HCT116 (cell line): Measurements from ENCODE around the gene KCNMB1. TPM values are rescaled to one million over a fixed set of nuclear protein-coding genes. Genes with fewer than 3 reads are reported as not detected.

Experiments
- ATAC-seq: fragments of 200-7000 bp; cut with Tn5 transposase; 2 replicates; pipeline ENCODE4 v1.9.1; 2020; ENCODE audit warnings: mild to moderate bottlenecking, moderate library complexity
- BruUV-seq: library from RNA; stranded (reverse); fragments of 400-500 nt; replicated peaks from 2 replicates; lab custom pipeline; 2021; lab: Mats Ljungman, UMichigan
- CTCF ChIA-PET: fragments of 300-600 bp; sonication (Branson Sonifier 250); formaldehyde crosslinking; loops from one replicate; lab custom pipeline; 2021; ENCODE audit warnings: antibody characterized with exemption; lab: Charles Lee
- POLR2A ChIA-PET: fragments of 300-600, 350-600 bp; sonication (Branson Sonifier 250); formaldehyde crosslinking; loops from one replicate; lab custom pipeline; 2021; ENCODE audit warnings: antibody characterized with exemption; lab: Charles Lee
- RAD21 ChIA-PET, 2 experiments: fragments of 300-600 bp; sonication (Branson Sonifier 250); formaldehyde crosslinking; loops; one replicate each; lab custom pipeline; 2023; ENCODE audit warnings: low total read pairs in 2 of 2; ENCODE audit not compliant: uncharacterized antibody in 2 of 2, unreplicated experiment in 2 of 2, low non-redundant PET in 1 of 2; lab: Charles Lee
- DNase-seq: peaks from one replicate; pipeline ENCODE4 v3.0.0-alpha.2; 2010; ENCODE audit warnings: low read depth, low spot score
- H2AFZ ChIP-seq: fragments of 200-600 bp; shearing (Covaris generic), sonication (generic); 2 replicates; pipeline ENCODE4 v1.6.1; 2017; ENCODE audit warnings: low read depth, mixed run types, mixed read lengths, antibody characterized with exemption, low read length; ENCODE audit not compliant: poor library complexity, severe bottlenecking
- H3K27ac ChIP-seq: 2 replicates; pipeline ENCODE4 v1.5.1; 2012; ENCODE audit warnings: low read depth, low read length
- H3K27me3 ChIP-seq: fragments of 200-600 bp; sonication (generic); 2 replicates; pipeline ENCODE4 v1.6.1; 2016; ENCODE audit warnings: mixed run types, low read length, mixed read lengths; ENCODE audit not compliant: insufficient read depth
- H3K36me3 ChIP-seq, 2 experiments: fragments of 200-500 bp in 1 of 2; fragments of 200-600 bp in 1 of 2; sonication (Bioruptor generic) in 1 of 2; sonication (generic) in 1 of 2; 2 replicates each; pipeline versions ENCODE4 v1.5.1 to v1.6.1; 2014 to 2016; ENCODE audit warnings: low read length in 2 of 2, inconsistent platforms in 1 of 2, mixed read lengths in 1 of 2, mixed run types in 1 of 2; ENCODE audit not compliant: insufficient read depth in 2 of 2, control insufficient read depth in 1 of 2
- H3K4me1 ChIP-seq, 2 experiments: fragments of 200-600 bp in 1 of 2; sonication (generic) in 1 of 2; 2 replicates each; pipeline versions ENCODE4 v1.5.1 to v1.6.1; 2012 to 2017; ENCODE audit warnings: low read length in 2 of 2, inconsistent platforms in 1 of 2, mild to moderate bottlenecking in 1 of 2, mixed read lengths in 1 of 2, mixed run types in 1 of 2, moderate library complexity in 1 of 2; ENCODE audit not compliant: insufficient read depth in 2 of 2, control insufficient read depth in 1 of 2
- H3K4me2 ChIP-seq: fragments of 200-600 bp; sonication (generic); 2 replicates; pipeline ENCODE4 v1.6.1; 2017; ENCODE audit warnings: mixed run types, low read length, mixed read lengths
- H3K4me3 ChIP-seq, 2 experiments: fragments of 200-600 bp in 1 of 2; sonication (generic) in 1 of 2; replicated peaks in 1 of 2; 2 replicates each; pipeline ENCODE4 v1.5.1; 2011 to 2016; ENCODE audit warnings: low read length in 2 of 2, control low read depth in 1 of 2, low read depth in 1 of 2, mild to moderate bottlenecking in 1 of 2, mixed read lengths in 1 of 2, mixed run types in 1 of 2
- H3K79me2 ChIP-seq: fragments of 200-600 bp; sonication (generic); 2 replicates; pipeline ENCODE4 v1.6.1; 2017; ENCODE audit warnings: mild to moderate bottlenecking, mixed run types, low read length, moderate library complexity, mixed read lengths; ENCODE audit not compliant: insufficient read depth
- H3K9ac ChIP-seq: fragments of 200-600 bp; sonication (generic); 2 replicates; pipeline ENCODE4 v1.6.1; 2016; ENCODE audit warnings: low read length, mixed read lengths
- H3K9me2 ChIP-seq: fragments of 200-600 bp; sonication (generic), shearing (Covaris generic); 2 replicates; pipeline ENCODE4 v1.6.1; 2017; ENCODE audit warnings: mixed run types, mild to moderate bottlenecking, moderate library complexity; ENCODE audit not compliant: insufficient read depth
- H3K9me3 ChIP-seq, 2 experiments: fragments of 200-500 bp in 1 of 2; fragments of 200-600 bp in 1 of 2; sonication (Bioruptor generic) in 1 of 2; sonication (generic) in 1 of 2; 2 replicates each; pipeline ENCODE4 v1.6.1; 2014 to 2017; ENCODE audit warnings: low read length in 2 of 2, mixed read lengths in 2 of 2, inconsistent platforms in 1 of 2, low read depth in 1 of 2, mild to moderate bottlenecking in 1 of 2, mixed run types in 1 of 2, moderate library complexity in 1 of 2; ENCODE audit not compliant: control insufficient read depth in 1 of 2, insufficient read depth in 1 of 2
- H4K20me1 ChIP-seq: fragments of 200-600 bp; sonication (generic), shearing (Covaris generic); 2 replicates; pipeline ENCODE4 v1.6.1; 2017; ENCODE audit warnings: mixed run types, mild to moderate bottlenecking, moderate library complexity; ENCODE audit not compliant: insufficient read depth
- ELF1 ChIP-seq: IDR thresholded peaks from 2 replicates; pipeline ENCODE4 v1.6.1; 2012; ENCODE audit warnings: low read depth, borderline replicate concordance
- FOSL1 ChIP-seq: IDR thresholded peaks from 2 replicates; pipeline ENCODE4 v1.6.1; 2012; ENCODE audit warnings: low read depth
- RAD21 ChIP-seq: IDR thresholded peaks from 2 replicates; pipeline ENCODE4 v1.6.1; 2012; ENCODE audit warnings: low read depth, mild to moderate bottlenecking
- SP1 ChIP-seq: IDR thresholded peaks from 2 replicates; pipeline ENCODE4 v1.6.1; 2012; ENCODE audit warnings: low read depth
- SRF ChIP-seq: IDR thresholded peaks from 2 replicates; pipeline ENCODE4 v1.6.1; 2012; ENCODE audit warnings: low read depth
- TCF7L2 ChIP-seq: IDR thresholded peaks from 2 replicates; pipeline ENCODE4 v1.7.0; 2011; ENCODE audit warnings: borderline replicate concordance, inconsistent platforms; ENCODE audit not compliant: insufficient read depth, insufficient read length; ENCODE audit errors: extremely low read depth
- ZFX ChIP-seq: fragments of 450-650 bp; IDR thresholded peaks from 2 replicates; pipeline ENCODE4 v1.6.1; 2017
- intact Hi-C: fragments of 100-400 bp; cut with micrococcal nuclease; formaldehyde crosslinking; loops from 2 replicates; pipeline ENCODE4 v1.10.0; 2022
- total RNA-seq: library from RNA; stranded (reverse); gene quantifications from one replicate; pipeline ENCODE4 v1.2.1, GENCODE V29; 2021; ENCODE audit not compliant: unreplicated experiment
- TF ChIP-seq, protein P1 (sequence below): IDR thresholded peaks from 2 replicates; pipeline ENCODE4 v1.6.1; 2012
- TF ChIP-seq, protein P2 (sequence below), 3 experiments: fragments of 200-600 bp in 1 of 3; sonication (generic) in 1 of 3; IDR thresholded peaks in 2 of 3; conservative IDR thresholded peaks in 1 of 3; 2 replicates each; pipeline ENCODE4 v1.5.1; 2012 to 2017; ENCODE audit warnings: low read depth in 2 of 3, low read length in 2 of 3, antibody characterized with exemption in 1 of 3, borderline replicate concordance in 1 of 3, control low read depth in 1 of 3, mild to moderate bottlenecking in 1 of 3, mixed read lengths in 1 of 3, mixed run types in 1 of 3, moderate library complexity in 1 of 3; ENCODE audit not compliant: insufficient read depth in 1 of 3

KCNMB1 gene
- total RNA-seq, 1 experiment from 2014 or later = not detected

DNA sequence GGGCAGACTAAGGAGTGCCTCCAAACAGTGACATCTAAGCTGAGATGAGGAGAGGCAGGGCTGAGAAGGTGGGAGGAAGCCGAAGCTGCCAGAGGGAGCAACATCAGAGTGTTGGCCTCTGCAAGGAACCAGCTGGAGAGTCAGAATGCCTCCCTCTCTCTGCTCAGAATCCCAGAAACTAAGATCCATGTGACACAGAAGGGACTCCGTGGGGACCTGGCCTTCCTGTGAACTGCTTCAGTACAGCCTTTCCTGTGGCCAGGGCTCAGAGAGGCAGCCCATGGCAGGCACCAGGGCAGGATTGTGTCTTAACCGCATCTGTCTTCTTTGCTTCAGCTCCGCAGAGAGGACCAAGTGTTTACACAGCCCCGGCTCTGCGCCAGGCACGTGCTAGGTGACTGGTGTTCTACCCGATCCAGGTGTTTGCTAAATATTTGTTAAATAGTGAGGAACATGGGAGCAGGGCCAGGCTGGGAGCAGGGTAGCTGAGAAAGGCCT is 33.5 kb downstream of the KCNMB1 start:
- H3K79me2 ChIP-seq = no peaks in the 10 kb centered on the region
- H3K9ac ChIP-seq = no peak overlapping the region
- H3K27me3 ChIP-seq = peaks cover 58% of the 10 kb centered on the region
- BruUV-seq = no TSS peak
- H2AFZ ChIP-seq = no peak overlapping the region
- no peak overlapping the region for H3K4me2 ChIP-seq
- no peak for TF ChIP-seq SRF
- TF ChIP-seq, protein P1, sequence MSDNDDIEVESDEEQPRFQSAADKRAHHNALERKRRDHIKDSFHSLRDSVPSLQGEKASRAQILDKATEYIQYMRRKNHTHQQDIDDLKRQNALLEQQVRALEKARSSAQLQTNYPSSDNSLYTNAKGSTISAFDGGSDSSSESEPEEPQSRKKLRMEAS = no peak
- TF ChIP-seq, protein P2, sequence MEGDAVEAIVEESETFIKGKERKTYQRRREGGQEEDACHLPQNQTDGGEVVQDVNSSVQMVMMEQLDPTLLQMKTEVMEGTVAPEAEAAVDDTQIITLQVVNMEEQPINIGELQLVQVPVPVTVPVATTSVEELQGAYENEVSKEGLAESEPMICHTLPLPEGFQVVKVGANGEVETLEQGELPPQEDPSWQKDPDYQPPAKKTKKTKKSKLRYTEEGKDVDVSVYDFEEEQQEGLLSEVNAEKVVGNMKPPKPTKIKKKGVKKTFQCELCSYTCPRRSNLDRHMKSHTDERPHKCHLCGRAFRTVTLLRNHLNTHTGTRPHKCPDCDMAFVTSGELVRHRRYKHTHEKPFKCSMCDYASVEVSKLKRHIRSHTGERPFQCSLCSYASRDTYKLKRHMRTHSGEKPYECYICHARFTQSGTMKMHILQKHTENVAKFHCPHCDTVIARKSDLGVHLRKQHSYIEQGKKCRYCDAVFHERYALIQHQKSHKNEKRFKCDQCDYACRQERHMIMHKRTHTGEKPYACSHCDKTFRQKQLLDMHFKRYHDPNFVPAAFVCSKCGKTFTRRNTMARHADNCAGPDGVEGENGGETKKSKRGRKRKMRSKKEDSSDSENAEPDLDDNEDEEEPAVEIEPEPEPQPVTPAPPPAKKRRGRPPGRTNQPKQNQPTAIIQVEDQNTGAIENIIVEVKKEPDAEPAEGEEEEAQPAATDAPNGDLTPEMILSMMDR (IDR thresholded peaks at IDR 0.05 in 2 of 3, conservative IDR thresholded peaks at IDR 0.05 in 1 of 3; ENCODE audit: borderline replicate concordance in 1 of 3, insufficient read depth in 1 of 3, low read depth in 2 of 3, low read length in 2 of 3) = no peak
- no peak for TF ChIP-seq ZFX
- TF ChIP-seq SP1 = no peak
- no peak for TF ChIP-seq RAD21
- TF ChIP-seq ELF1 = no peak
- TF ChIP-seq TCF7L2 = no peak
- TF ChIP-seq FOSL1 = no peak
- RAD21 ChIA-PET = no interaction called here
- no peak overlapping the region for H3K4me3 ChIP-seq
- no peaks in the 10 kb centered on the region for H3K4me1 ChIP-seq
- no peak overlapping the region for H3K27ac ChIP-seq
- DNase-seq (no peak), ATAC-seq (0 out of 2 replicates have a peak, but pooled peaks have one; percentile 13)
- H3K9me2 ChIP-seq = no peaks in the 10 kb centered on the region
- no peaks in the 10 kb centered on the region for H4K20me1 ChIP-seq
- CTCF ChIA-PET = no interaction called here
- intact Hi-C loops = no loop called here
- H3K36me3 ChIP-seq = no peaks in the 10 kb centered on the region
- no peaks in the 10 kb centered on the region for H3K9me3 ChIP-seq
- POLR2A ChIA-PET = no interaction called here
